Ishikawa (cell line): ENCODE results near the gene COQ10B.

Source experiments
- CEBPB ChIP-seq: IDR thresholded peaks from 2 replicates; pipeline ENCODE4 v1.6.1; 2012
- CREB1 ChIP-seq: IDR thresholded peaks from 2 replicates; pipeline ENCODE4 v1.6.1; 2012; ENCODE audit warnings: low read depth
- EGR1 ChIP-seq: IDR thresholded peaks from 2 replicates; pipeline ENCODE4 v1.6.1; 2012
- EP300 ChIP-seq: IDR thresholded peaks from 2 replicates; pipeline ENCODE4 v1.6.1; 2012; ENCODE audit warnings: borderline replicate concordance
- FOXM1 ChIP-seq: IDR thresholded peaks from 2 replicates; pipeline ENCODE4 v1.6.1; 2012; ENCODE audit warnings: low read depth, borderline replicate concordance
- NFIC ChIP-seq: IDR thresholded peaks from 2 replicates; pipeline ENCODE4 v1.6.1; 2012
- RAD21 ChIP-seq: IDR thresholded peaks from 2 replicates; pipeline ENCODE4 v1.6.1; 2012; ENCODE audit warnings: low read depth
- TAF1 ChIP-seq: IDR thresholded peaks from 2 replicates; pipeline ENCODE4 v1.6.1; 2012; ENCODE audit warnings: low read depth, mild to moderate bottlenecking
- TCF12 ChIP-seq: IDR thresholded peaks from 2 replicates; pipeline ENCODE4 v1.6.1; 2012; ENCODE audit warnings: low read depth
- TEAD4 ChIP-seq: IDR thresholded peaks from 2 replicates; pipeline ENCODE4 v1.6.1; 2012
- YY1 ChIP-seq: IDR thresholded peaks from 2 replicates; pipeline ENCODE4 v1.6.1; 2012; ENCODE audit warnings: low read depth
- ZBTB7A ChIP-seq: IDR thresholded peaks from 2 replicates; pipeline ENCODE4 v1.6.1; 2012; ENCODE audit warnings: low read depth
- TF ChIP-seq, protein P1 (sequence below): IDR thresholded peaks from 2 replicates; pipeline ENCODE4 v1.6.1; 2012
- TF ChIP-seq, protein P2 (sequence below): IDR thresholded peaks from 2 replicates; pipeline ENCODE4 v1.6.1; 2012
- TF ChIP-seq, protein P3 (sequence below): IDR thresholded peaks from 2 replicates; pipeline ENCODE4 v1.6.1; 2012; ENCODE audit warnings: low read depth, mild to moderate bottlenecking

The COQ10B gene

DNA sequence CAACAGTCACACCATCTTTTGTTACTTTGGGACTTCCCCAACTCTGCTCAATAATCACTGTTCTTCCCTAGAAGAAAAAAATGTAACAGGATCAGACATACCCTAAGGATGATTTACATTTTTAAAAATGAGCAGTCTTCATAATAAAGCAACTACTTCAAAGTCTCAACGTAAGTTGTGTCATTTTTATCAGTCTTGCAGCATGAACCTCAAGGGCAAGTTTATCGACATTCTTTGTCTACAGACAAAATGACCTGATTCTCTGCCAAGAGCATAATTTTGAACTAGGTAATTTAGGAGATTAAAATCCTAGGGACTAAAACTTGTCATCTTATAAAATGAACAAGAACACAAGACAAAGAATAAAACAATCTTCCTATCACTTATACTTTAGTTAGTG is 44.0 kb downstream of the COQ10B start:
- TF ChIP-seq FOXM1: no peak
- no peak for TF ChIP-seq CREB1

DNA sequence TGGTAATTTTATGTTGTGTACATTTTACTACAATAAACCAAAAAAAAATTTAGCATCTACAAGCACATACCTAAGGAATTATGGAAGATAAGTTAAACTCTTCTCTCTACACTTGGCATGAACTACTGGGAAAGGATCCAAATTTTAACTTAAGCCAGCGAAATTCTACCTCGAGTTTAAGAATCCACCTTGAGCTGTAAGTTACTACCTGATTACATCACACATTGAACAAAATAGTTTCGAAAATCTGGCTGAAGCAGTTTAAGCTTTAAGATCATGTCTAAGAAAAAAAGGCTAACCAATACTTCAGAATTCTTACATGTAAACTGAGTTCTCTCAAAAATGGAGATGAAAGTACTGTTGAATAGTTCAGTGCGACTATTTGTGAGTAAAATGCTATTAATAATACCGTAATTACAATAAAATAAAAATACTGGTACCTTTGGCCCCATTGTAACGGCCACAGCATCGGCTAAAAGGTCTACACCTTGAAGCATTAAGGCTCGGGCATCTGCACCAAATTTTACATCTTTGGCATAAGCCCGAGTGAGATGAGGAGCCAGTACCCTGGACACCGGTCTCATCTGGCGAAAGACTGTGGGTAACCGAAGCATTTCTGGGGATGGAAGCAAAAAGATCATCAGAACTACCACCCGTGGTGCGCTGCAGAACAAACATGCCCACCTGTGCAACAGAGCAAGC is 45.0 kb downstream of the COQ10B start:
- TF ChIP-seq TCF12: no peak
- no peak for TF ChIP-seq ZBTB7A
- TF ChIP-seq, protein P1, sequence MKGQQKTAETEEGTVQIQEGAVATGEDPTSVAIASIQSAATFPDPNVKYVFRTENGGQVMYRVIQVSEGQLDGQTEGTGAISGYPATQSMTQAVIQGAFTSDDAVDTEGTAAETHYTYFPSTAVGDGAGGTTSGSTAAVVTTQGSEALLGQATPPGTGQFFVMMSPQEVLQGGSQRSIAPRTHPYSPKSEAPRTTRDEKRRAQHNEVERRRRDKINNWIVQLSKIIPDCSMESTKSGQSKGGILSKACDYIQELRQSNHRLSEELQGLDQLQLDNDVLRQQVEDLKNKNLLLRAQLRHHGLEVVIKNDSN: no peak
- no peak for TF ChIP-seq CEBPB
- TF ChIP-seq, protein P2, sequence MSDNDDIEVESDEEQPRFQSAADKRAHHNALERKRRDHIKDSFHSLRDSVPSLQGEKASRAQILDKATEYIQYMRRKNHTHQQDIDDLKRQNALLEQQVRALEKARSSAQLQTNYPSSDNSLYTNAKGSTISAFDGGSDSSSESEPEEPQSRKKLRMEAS: no peak
- TF ChIP-seq RAD21: no peak
- no peak for TF ChIP-seq CREB1
- no peak for TF ChIP-seq TAF1
- TF ChIP-seq FOXM1: no peak
- TF ChIP-seq NFIC: no peak
- no peak for TF ChIP-seq YY1

DNA sequence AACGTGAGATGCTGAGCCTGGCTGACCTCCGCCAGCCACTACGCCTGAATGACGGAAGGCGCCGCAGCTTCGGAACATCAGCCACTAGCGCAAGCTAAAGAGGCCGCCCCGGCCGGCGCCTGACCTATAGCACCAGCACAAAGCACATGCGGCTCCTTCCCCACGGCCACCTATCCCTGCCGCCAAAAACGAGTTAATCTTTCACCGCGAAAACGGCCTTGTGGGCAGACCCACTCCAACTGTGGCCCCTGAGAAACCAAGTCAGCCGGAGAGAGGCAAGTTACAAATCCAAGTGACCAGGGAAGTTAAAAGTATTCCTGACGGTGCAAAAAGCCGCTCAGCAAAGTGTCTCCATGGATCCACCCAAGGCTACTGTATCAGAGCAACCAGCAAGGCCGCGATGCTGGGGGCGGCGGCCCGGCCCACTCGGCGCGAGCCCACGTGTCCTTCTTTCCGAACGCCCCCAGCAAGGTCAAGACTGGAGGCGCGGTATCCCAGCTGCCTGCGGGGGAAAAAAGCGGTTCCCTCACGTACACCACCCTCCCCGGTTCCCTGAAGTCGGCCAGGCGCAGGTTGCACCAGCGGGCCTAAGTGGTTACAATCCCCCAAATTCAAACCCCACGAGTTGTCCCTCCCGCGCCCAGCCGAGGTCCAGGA is 45.7 kb downstream of the COQ10B start:
- TF ChIP-seq, protein P1: peak; percentile 42; the same call in 1 of the 2 replicates
- TF ChIP-seq EGR1 (no peak), CREB1 (no peak), FOXM1 (no peak)
- TF ChIP-seq, protein P3, sequence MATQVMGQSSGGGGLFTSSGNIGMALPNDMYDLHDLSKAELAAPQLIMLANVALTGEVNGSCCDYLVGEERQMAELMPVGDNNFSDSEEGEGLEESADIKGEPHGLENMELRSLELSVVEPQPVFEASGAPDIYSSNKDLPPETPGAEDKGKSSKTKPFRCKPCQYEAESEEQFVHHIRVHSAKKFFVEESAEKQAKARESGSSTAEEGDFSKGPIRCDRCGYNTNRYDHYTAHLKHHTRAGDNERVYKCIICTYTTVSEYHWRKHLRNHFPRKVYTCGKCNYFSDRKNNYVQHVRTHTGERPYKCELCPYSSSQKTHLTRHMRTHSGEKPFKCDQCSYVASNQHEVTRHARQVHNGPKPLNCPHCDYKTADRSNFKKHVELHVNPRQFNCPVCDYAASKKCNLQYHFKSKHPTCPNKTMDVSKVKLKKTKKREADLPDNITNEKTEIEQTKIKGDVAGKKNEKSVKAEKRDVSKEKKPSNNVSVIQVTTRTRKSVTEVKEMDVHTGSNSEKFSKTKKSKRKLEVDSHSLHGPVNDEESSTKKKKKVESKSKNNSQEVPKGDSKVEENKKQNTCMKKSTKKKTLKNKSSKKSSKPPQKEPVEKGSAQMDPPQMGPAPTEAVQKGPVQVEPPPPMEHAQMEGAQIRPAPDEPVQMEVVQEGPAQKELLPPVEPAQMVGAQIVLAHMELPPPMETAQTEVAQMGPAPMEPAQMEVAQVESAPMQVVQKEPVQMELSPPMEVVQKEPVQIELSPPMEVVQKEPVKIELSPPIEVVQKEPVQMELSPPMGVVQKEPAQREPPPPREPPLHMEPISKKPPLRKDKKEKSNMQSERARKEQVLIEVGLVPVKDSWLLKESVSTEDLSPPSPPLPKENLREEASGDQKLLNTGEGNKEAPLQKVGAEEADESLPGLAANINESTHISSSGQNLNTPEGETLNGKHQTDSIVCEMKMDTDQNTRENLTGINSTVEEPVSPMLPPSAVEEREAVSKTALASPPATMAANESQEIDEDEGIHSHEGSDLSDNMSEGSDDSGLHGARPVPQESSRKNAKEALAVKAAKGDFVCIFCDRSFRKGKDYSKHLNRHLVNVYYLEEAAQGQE: no peak

DNA sequence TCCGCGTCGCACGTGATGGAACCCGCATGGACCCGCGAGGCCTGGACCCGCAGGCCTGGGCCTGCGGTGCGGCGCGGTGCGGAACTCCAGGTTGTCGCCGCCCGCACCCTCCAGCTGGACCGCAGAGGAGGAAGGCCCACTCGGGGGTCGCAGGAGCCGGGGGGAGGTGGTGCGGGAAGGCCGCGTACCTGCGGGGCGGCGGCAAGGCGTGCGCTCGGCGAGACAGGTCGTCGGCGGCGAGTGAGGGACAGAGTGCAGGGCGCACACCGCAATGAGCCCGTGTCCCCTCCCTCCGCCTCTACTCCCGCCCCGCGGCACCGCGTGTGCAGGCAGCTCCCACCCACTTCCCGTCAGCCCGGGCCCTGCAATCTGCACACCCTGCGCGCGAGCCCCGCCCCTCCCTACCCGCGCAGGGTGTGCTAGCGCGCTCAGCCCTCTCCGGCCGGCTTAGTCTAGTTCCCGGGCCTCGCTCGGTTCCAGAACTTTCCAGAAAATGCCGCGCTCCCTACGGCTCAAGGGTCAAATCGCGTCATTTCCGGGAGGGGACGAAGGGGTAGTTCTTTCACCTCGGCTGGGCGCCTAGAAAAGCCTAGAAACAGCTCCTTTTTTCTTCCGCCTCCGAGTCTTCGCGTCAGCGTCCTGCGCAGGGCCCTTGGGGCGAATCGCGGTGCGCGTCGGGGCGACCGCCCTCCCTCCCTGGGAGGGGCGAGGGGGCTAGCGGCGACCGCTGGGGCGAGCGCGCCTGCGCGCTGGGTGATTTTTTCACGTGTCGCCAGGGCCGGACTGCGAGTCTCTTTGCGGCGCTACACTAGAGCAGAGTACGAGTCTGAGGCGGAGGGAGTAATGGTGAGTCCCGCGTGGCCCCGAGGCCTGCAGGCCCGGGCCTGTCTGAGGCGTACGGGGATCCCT is 46.5 kb downstream of the COQ10B start, which contains the start of the genes HSPD1 and HSPE1:
Gene HSPD1 (minus strand): TSS at position 247 of the 909 bp plus-strand sequence. CDS start 992 bp downstream, outside the sequence.
Gene HSPE1 (plus strand): TSS at position 786 of the 909 bp plus-strand sequence. CDS start 58 bp downstream, at position 844.
- TF ChIP-seq TAF1: peak; percentile 90
- TF ChIP-seq, protein P1: peak; percentile 68
- no peak for TF ChIP-seq RAD21
- peak; percentile 78 for TF ChIP-seq EP300
- TF ChIP-seq NFIC: peak; percentile 52
- TF ChIP-seq, protein P2: peak; percentile 88
- 0 out of 2 replicates have a peak, but pooled peaks have one; percentile 44 for TF ChIP-seq ZBTB7A
- TF ChIP-seq FOXM1: peak; percentile 46; the same call in 1 of the 2 replicates
- TF ChIP-seq CEBPB: no peak
- TF ChIP-seq YY1: peak; percentile 58
- peak; percentile 59 for TF ChIP-seq EGR1
- TF ChIP-seq TCF12: peak; percentile 82; the same call in 1 of the 2 replicates
- peak; percentile 96 for TF ChIP-seq CREB1
- peak; percentile 65 for TF ChIP-seq TEAD4
- TF ChIP-seq, protein P3: no peak
